M059J (cell line): ENCODE results near the gene SUCLG2. TPM values are rescaled to one million over a fixed set of nuclear protein-coding genes. Genes with fewer than 3 reads are reported as not detected.
"Not testable (repeated sequence)": the region's sequence is repeated elsewhere in the genome, so short reads cannot be mapped to it uniquely, and the experiment has no call there.

Experiments
- DNase-seq: peaks from one replicate; pipeline ENCODE4 v3.0.0-alpha.2; 2012; ENCODE audit warnings: low read depth
- total RNA-seq: library from RNA; depleted of rRNA; stranded (reverse); fragments of >200 nt; shearing (Covaris generic); gene quantifications from 2 replicates; pipeline ENCODE4 v1.2.3, GENCODE V29; 2014

The SUCLG2 gene
- total RNA-seq, 1 experiment from 2014 or later = 28.7 TPM

- DNase-seq = no peak
These were observed 46.4 kb downstream of the SUCLG2 start for GRCh38 chr3:67608034-67608433.

GRCh38 chr3:67605377-67605776 is 49.0 kb downstream of the SUCLG2 start:
- DNase-seq = peak; percentile 63

- no peak for DNase-seq
These were observed 51.6 kb downstream of the SUCLG2 start for GRCh38 chr3:67602816-67603215.

GRCh38 chr3:67601919-67602608 is 52.3 kb downstream of the SUCLG2 start:
- DNase-seq = peak; percentile 40

- DNase-seq = peak; percentile 78
These were observed 53.0 kb downstream of the SUCLG2 start for GRCh38 chr3:67601385-67601784.

- DNase-seq = no peak
These were observed 54.6 kb downstream of the SUCLG2 start for GRCh38 chr3:67599821-67600220.

GRCh38 chr3:67598814-67599556 is 55.4 kb downstream of the SUCLG2 start:
- no peak for DNase-seq

GRCh38 chr3:67595424-67595823 is 59.0 kb downstream of the SUCLG2 start:
- DNase-seq = no peak

- DNase-seq = peak; percentile 79
These were observed 60.6 kb downstream of the SUCLG2 start for GRCh38 chr3:67593761-67594234.

- DNase-seq = no peak
These were observed 62.4 kb downstream of the SUCLG2 start for GRCh38 chr3:67592057-67592456.

GRCh38 chr3:67587811-67588210 is 66.6 kb downstream of the SUCLG2 start:
- DNase-seq = no peak

GRCh38 chr3:67587301-67587700 is 67.1 kb downstream of the SUCLG2 start:
- no peak for DNase-seq

- DNase-seq = not testable (repeated sequence)
These were observed 69.8 kb downstream of the SUCLG2 start for GRCh38 chr3:67584608-67585007.

- DNase-seq = no peak
These were observed 73.9 kb downstream of the SUCLG2 start for GRCh38 chr3:67580430-67581000.

GRCh38 chr3:67578416-67578815 is 76.0 kb downstream of the SUCLG2 start:
- no peak for DNase-seq

- no peak for DNase-seq
These were observed 78.0 kb downstream of the SUCLG2 start for GRCh38 chr3:67576441-67576840.

GRCh38 chr3:67569324-67569723 is 85.1 kb downstream of the SUCLG2 start:
- DNase-seq = no peak

- DNase-seq = no peak
These were observed 86.5 kb downstream of the SUCLG2 start for GRCh38 chr3:67567893-67568292.

GRCh38 chr3:67564973-67565372 is 89.4 kb downstream of the SUCLG2 start:
- DNase-seq = no peak

GRCh38 chr3:67564008-67564407 is 90.4 kb downstream of the SUCLG2 start:
- DNase-seq = no peak

GRCh38 chr3:67561667-67562394 is 92.6 kb downstream of the SUCLG2 start:
- DNase-seq = no peak

- DNase-seq = no peak
These were observed 93.1 kb downstream of the SUCLG2 start for GRCh38 chr3:67561266-67561665.
